CD4-positive, alpha-beta T cell (primary cell): ENCODE data around the gene XPC. TPM values are rescaled to one million over a fixed set of nuclear protein-coding genes. Genes with fewer than 3 reads are reported as not detected.

Source experiments
- ATAC-seq: fragments of 200-7000 bp; cut with Tn5 transposase; one replicate; pipeline ENCODE4 v1.10.0; 2022; ENCODE audit warnings: mild to moderate bottlenecking; ENCODE audit not compliant: poor library complexity
- CTCF ChIA-PET: fragments of 350-600 bp; sonication (Branson Sonifier 250); formaldehyde crosslinking; loops from one replicate; lab custom pipeline; 2021; ENCODE audit warnings: antibody characterized with exemption, inconsistent platforms; lab: Charles Lee
- POLR2A ChIA-PET: fragments of 350-600 bp; sonication (Branson Sonifier 250); formaldehyde crosslinking; loops from one replicate; lab custom pipeline; 2021; ENCODE audit warnings: antibody characterized with exemption, inconsistent platforms; lab: Charles Lee
- DNase-seq, 14 experiments: peaks; one replicate each; pipeline ENCODE4 v3.0.0-alpha.2; 2013 to 2020; ENCODE audit warnings: mixed read lengths in 2 of 14
- H3K27ac ChIP-seq, 2 donors: one replicate each; pipeline versions ENCODE4 v1.5.1 to v1.7.0; 2013; ENCODE audit warnings: low read length in 2 of 2, low read depth in 1 of 2, mild to moderate bottlenecking in 1 of 2
- H3K27me3 ChIP-seq, 2 experiments: 1 replicate in 1 of 2; 2 replicates in 1 of 2; pipeline versions ENCODE4 v1.6.1 to v1.7.0; 2013; ENCODE audit warnings: low read length in 2 of 2, control low read depth in 1 of 2, mild to moderate bottlenecking in 1 of 2, moderate library complexity in 1 of 2; ENCODE audit not compliant: insufficient read depth in 2 of 2, control insufficient read depth in 1 of 2
- H3K36me3 ChIP-seq: one replicate; pipeline ENCODE4 v1.6.1; 2013; ENCODE audit warnings: low read length, control low read depth; ENCODE audit not compliant: insufficient read depth
- H3K4me1 ChIP-seq: one replicate; pipeline ENCODE4 v1.6.1; 2013; ENCODE audit warnings: low read length, control low read depth; ENCODE audit not compliant: insufficient read depth
- H3K4me3 ChIP-seq: one replicate; pipeline ENCODE4 v1.5.1; 2013; ENCODE audit warnings: mild to moderate bottlenecking, low read length, moderate library complexity
- H3K9me3 ChIP-seq, 2 experiments: 1 replicate in 1 of 2; 2 replicates in 1 of 2; pipeline versions ENCODE4 v1.6.1 to v1.7.0; 2013; ENCODE audit warnings: low read length in 2 of 2, mild to moderate bottlenecking in 2 of 2, control low read depth in 1 of 2, moderate library complexity in 1 of 2; ENCODE audit not compliant: control insufficient read depth in 1 of 2, insufficient read depth in 1 of 2
- H3K27ac Mint-ChIP-seq: one replicate; pipeline ENCODE4 v1.8.0; 2020; ENCODE audit warnings: mixed read lengths
- H3K27me3 Mint-ChIP-seq: one replicate; pipeline ENCODE4 v1.8.0; 2021; ENCODE audit warnings: mixed read lengths
- H3K36me3 Mint-ChIP-seq: one replicate; pipeline ENCODE4 v1.8.0; 2021; ENCODE audit warnings: low read depth, mixed read lengths
- H3K4me1 Mint-ChIP-seq: one replicate; pipeline ENCODE4 v1.8.0; 2021; ENCODE audit warnings: low read depth, mixed read lengths
- H3K4me3 Mint-ChIP-seq: one replicate; pipeline ENCODE4 v1.8.0; 2020; ENCODE audit warnings: mild to moderate bottlenecking, mixed read lengths
- H3K9me3 Mint-ChIP-seq: one replicate; pipeline ENCODE4 v1.8.0; 2020; ENCODE audit warnings: mixed read lengths
- intact Hi-C, 2 experiments: fragments of 100-400 bp; cut with DNase I in 1 of 2; cut with micrococcal nuclease in 1 of 2; formaldehyde crosslinking; loops; one replicate each; pipeline versions ENCODE4 v1.15.1 to v1.9.0; 2023 to 2025; cut with DNase I, micrococcal nuclease
- total RNA-seq, 174 experiments: library from RNA in 2 of 174; stranded (reverse) in 2 of 174; gene quantifications; one replicate each; pipeline ENCODE4 v1.2.3 and lab custom pipeline; 2021 to 2026
- TF ChIP-seq, protein P1 (sequence below): fragments of 200-600 bp; IDR thresholded peaks from one replicate; pipeline ENCODE4 v1.8.0; 2022; ENCODE audit warnings: antibody characterized with exemption, mild to moderate bottlenecking

XPC gene
- total RNA-seq, 2 experiments from 2014 or later: 59.2 to 65.1 TPM

DNA sequence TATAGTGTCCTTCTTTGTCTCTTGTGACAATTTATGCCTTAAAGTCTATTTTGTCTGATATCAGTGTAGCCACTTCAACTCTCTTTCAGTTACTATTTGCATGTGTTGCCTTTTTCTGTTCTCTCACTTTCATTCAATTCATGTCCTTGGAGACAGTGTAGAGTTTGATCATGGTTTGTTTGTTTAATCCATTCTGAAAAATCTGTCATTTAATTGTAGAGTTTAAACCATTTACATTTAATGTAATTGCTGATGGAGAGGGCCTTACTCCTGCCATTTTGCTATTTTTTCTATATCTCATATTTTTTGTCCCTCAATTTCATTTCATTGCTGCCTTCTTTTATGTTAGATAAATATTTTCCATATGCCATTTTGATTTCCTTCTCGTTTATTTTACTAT, 42.5 kb upstream of the XPC start:
- POLR2A ChIA-PET: no interaction called here
- TF ChIP-seq, protein P1, sequence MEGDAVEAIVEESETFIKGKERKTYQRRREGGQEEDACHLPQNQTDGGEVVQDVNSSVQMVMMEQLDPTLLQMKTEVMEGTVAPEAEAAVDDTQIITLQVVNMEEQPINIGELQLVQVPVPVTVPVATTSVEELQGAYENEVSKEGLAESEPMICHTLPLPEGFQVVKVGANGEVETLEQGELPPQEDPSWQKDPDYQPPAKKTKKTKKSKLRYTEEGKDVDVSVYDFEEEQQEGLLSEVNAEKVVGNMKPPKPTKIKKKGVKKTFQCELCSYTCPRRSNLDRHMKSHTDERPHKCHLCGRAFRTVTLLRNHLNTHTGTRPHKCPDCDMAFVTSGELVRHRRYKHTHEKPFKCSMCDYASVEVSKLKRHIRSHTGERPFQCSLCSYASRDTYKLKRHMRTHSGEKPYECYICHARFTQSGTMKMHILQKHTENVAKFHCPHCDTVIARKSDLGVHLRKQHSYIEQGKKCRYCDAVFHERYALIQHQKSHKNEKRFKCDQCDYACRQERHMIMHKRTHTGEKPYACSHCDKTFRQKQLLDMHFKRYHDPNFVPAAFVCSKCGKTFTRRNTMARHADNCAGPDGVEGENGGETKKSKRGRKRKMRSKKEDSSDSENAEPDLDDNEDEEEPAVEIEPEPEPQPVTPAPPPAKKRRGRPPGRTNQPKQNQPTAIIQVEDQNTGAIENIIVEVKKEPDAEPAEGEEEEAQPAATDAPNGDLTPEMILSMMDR: no peak
- DNase-seq: no peak

DNA sequence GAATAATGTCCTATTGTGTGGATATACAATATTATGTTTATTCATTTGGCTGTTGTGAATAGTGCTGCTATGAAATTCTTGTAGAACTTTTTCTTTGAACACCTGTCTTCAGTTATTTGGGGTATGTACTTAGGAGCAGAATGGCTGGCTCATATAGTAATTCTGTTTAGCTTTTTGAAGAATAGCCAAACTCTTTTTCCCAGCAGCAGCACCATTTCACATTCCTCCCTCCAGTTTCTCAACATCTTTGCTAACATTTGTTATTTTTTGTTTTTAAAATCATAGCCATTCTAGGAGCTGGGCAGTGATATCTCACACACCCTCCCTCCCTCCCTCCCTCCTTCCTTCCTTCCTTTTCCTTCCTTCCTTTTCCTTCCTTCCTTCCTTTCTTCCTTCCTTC, 40.0 kb upstream of the XPC start:
- no peaks in the 10 kb centered on the region for H3K4me1 ChIP-seq
- Mint-ChIP-seq H3K36me3 (peaks cover 4% of the 10 kb centered on the region), H3K27ac (no peak overlapping the region), H3K4me3 (no peak overlapping the region), H3K27me3 (peaks cover 12% of the 10 kb centered on the region), H3K9me3 (peaks cover 11% of the 10 kb centered on the region), H3K4me1 (no peaks in the 10 kb centered on the region)
- POLR2A ChIA-PET: interaction anchor here (0.6 kb wide), 1 partner anchor 461 kb away, joined by 4 read pairs; no protein-coding TSS in a partner anchor
- DNase-seq (no peak), ATAC-seq (no peak)
- H3K9me3 ChIP-seq: peaks cover 0 to 9% of the 10 kb centered on the region in 2 experiments
- no peak overlapping the region for H3K4me3 ChIP-seq
- TF ChIP-seq, protein P1: no peak
- H3K27ac ChIP-seq: no peak overlapping the region
- CTCF ChIA-PET: no interaction called here
- intact Hi-C loops: no loop called here
- H3K27me3 ChIP-seq: no peaks in the 10 kb centered on the region
- H3K36me3 ChIP-seq: no peaks in the 10 kb centered on the region

More for the DNA sequence above, 42.5 kb upstream of the XPC start:
- no peaks in the 10 kb centered on the region for H3K4me1 Mint-ChIP-seq
- intact Hi-C loops: no loop called here
- H3K27me3 ChIP-seq: peaks cover 4 to 16% of the 10 kb centered on the region in 2 experiments
- peaks cover 29% of the 10 kb centered on the region for H3K27me3 Mint-ChIP-seq
- H3K4me3 ChIP-seq: no peak overlapping the region
- H3K36me3 ChIP-seq: no peaks in the 10 kb centered on the region
- no peaks in the 10 kb centered on the region for H3K4me1 ChIP-seq
- no peak overlapping the region for H3K4me3 Mint-ChIP-seq
- H3K27ac ChIP-seq: no peak overlapping the region
- no peak overlapping the region for H3K27ac Mint-ChIP-seq
- peaks cover 4% of the 10 kb centered on the region for H3K36me3 Mint-ChIP-seq
- CTCF ChIA-PET: no interaction called here
- H3K9me3 Mint-ChIP-seq: peaks cover 11% of the 10 kb centered on the region
- H3K9me3 ChIP-seq: peaks cover 0 to 9% of the 10 kb centered on the region in 2 experiments
- ATAC-seq: no peak

DNA sequence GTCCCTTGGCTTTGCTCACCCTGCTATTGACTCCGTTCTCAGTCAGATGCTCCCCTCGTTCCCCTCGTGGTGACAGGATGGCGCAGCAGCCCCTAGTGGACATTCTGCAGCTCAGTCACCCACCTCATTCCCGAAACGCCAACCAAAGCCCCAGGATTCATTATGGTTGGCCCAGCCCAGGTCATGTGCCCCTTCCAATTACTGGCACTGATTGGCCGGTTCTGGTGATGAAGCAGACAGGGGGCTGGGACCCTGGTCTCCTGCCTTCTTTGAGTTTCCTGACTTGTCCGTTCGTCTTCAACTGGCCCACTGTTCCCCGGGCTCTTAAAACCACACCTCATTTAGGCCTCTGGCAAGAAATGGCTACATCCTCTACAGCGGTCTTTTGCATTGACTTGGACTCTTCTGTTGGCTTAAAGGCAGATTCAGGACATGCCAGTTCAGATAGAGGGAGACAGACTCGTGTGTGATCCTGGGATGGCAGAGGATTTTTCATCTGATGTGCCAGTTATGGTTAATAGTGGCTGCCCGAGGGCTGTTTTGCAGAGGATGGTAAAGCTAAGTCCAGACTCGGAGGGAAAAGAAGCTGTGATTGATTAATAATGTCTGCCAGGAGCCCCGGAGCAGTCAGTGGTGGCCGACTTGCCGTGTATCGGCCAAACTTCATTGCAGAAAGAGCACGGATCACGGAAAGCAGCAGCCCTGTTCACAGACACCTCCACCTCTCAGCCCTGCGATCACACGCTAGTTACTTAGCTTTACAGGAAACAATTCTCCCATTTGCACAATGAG, 38.1 kb upstream of the XPC start:
- TF ChIP-seq, protein P1: no peak
- Histone ChIP-seq H3K27me3 (no peaks in the 10 kb centered on the region), H3K36me3 (no peaks in the 10 kb centered on the region), H3K4me1 (no peaks in the 10 kb centered on the region), H3K9me3 (peaks cover 0 to 5% of the 10 kb centered on the region in 2 experiments), H3K4me3 (peak overlapping the region; percentile 1), H3K27ac (no peak overlapping the region)
- DNase-seq (peak in 12 of 14 experiments; percentile 17 to 55 (median 36)), ATAC-seq (no peak)
- Mint-ChIP-seq H3K9me3 (peaks cover 4% of the 10 kb centered on the region), H3K27ac (no peak overlapping the region), H3K27me3 (no peaks in the 10 kb centered on the region), H3K36me3 (no peaks in the 10 kb centered on the region), H3K4me3 (no peak overlapping the region), H3K4me1 (no peaks in the 10 kb centered on the region)
- ChIA-PET POLR2A (no interaction called here), CTCF (no interaction called here)
- intact Hi-C loops: no loop called here
